GM06990 (cell line): ENCODE data around the gene EML5.

Experiments
- DNase-seq: peaks from one replicate; pipeline ENCODE4 v3.0.0-alpha.2; 2011; ENCODE audit not compliant: insufficient read length; ENCODE audit errors: extremely low read depth
- H3K27me3 ChIP-seq: replicated peaks from 2 replicates; pipeline ENCODE4 v1.6.0; 2011; ENCODE audit warnings: low read length; ENCODE audit not compliant: control insufficient read depth, insufficient read depth
- H3K36me3 ChIP-seq: 2 replicates; pipeline ENCODE4 v1.5.1; 2011; ENCODE audit warnings: low read length; ENCODE audit not compliant: control insufficient read depth, insufficient read depth
- H3K4me3 ChIP-seq: replicated peaks from 2 replicates; pipeline ENCODE4 v1.5.1; 2011; ENCODE audit warnings: low read depth, mild to moderate bottlenecking, control low read depth, low read length
- CTCF ChIP-seq: IDR thresholded peaks from 2 replicates; pipeline ENCODE4 v1.5.1; 2011; ENCODE audit warnings: low read length, control low read depth, mild to moderate bottlenecking, inconsistent platforms; ENCODE audit not compliant: insufficient read depth, poor library complexity, severe bottlenecking

The EML5 gene

GRCh38 chr14:88837495-88837894, 44.7 kb upstream of the EML5 start:
- no peak for DNase-seq
- Histone ChIP-seq H3K27me3 (no peaks in the 10 kb centered on the region), H3K36me3 (no peaks in the 10 kb centered on the region), H3K4me3 (no peak overlapping the region)
- no peak for TF ChIP-seq CTCF

GRCh38 chr14:88835661-88836060, 42.9 kb upstream of the EML5 start:
- no peak for DNase-seq
- no peaks in the 10 kb centered on the region for H3K27me3 ChIP-seq
- no peak for TF ChIP-seq CTCF
- H3K36me3 ChIP-seq: no peaks in the 10 kb centered on the region
- H3K4me3 ChIP-seq: no peak overlapping the region

GRCh38 chr14:88834883-88835431, 42.2 kb upstream of the EML5 start:
- Histone ChIP-seq H3K27me3 (no peaks in the 10 kb centered on the region), H3K4me3 (no peak overlapping the region), H3K36me3 (no peaks in the 10 kb centered on the region)
- TF ChIP-seq CTCF: no peak
- DNase-seq: no peak

GRCh38 chr14:88831284-88831683, 38.5 kb upstream of the EML5 start:
- Histone ChIP-seq H3K27me3 (no peaks in the 10 kb centered on the region), H3K36me3 (no peaks in the 10 kb centered on the region), H3K4me3 (no peak overlapping the region)
- DNase-seq: no peak
- TF ChIP-seq CTCF: no peak

- no peak for TF ChIP-seq CTCF
- Histone ChIP-seq H3K36me3 (no peaks in the 10 kb centered on the region), H3K27me3 (no peaks in the 10 kb centered on the region), H3K4me3 (no peak overlapping the region)
- DNase-seq: no peak
Measured at GRCh38 chr14:88829685-88830302, 37.0 kb upstream of the EML5 start.

- Histone ChIP-seq H3K4me3 (no peak overlapping the region), H3K27me3 (no peaks in the 10 kb centered on the region), H3K36me3 (no peaks in the 10 kb centered on the region)
- no peak for DNase-seq
- TF ChIP-seq CTCF: no peak
Measured at GRCh38 chr14:88829188-88829587, 36.4 kb upstream of the EML5 start.
